ENCODE results near the gene UBR1.
"Not testable (repeated sequence)": the region's sequence is repeated elsewhere in the genome, so short reads cannot be mapped to it uniquely, and the experiment has no call there.

The UBR1 gene

DNA sequence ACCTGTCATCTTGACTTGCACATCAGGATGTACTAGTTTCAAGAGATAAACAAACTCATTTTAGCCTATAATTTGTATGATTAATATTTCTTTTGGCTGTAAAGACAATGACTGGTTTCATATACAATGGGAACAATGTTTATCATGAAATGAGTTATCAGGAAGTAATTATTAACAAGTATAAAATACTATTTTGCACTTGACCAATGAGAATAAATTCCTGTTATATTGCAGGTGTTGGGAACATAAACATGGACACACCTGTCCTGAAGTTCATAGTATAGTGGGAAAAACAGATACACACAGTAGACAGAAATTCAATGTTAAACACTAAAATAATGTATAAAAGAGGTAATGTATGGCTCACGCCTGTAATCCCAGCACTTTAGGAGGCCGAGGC, 56.9 kb downstream of the UBR1 start:
- no peak for DNase-seq

DNA sequence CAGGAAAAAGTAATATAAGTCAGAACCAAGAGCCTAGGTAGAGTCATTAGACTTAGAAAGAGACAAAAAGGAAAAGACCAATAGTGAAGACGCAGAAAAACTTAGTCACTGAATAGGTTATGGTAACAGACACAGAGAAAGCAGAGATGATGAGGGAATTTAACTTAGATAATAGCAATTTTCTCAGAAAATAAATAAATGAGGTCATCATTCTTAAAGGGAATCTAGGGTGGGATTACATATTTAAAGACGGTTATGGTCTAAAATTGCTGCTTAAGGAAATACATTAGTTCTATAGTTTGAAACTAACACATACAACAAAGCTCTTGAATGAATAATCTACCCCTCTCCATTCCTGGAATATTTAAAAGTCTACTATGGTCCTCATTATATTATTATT, 59.4 kb downstream of the UBR1 start:
- DNase-seq: no peak

DNA sequence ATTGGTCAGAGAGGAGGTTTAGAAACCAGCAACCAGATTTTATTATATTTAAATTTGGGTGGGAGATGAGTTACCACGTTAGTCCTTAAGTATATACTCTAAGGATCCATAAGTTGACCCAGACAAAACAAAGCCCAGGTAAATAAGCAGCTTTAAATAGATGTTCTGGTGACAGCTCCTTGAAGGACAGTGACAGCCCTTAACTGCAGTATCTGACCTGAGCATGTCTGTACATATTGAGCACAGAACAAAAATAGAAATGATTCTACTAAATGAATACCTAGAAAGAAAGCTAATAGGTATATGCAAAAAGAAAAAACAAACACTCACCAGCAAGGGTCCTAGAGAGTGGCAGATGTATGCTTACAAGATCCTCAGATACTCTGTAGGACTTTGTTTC, 63.0 kb downstream of the UBR1 start:
- no peak for DNase-seq

DNA sequence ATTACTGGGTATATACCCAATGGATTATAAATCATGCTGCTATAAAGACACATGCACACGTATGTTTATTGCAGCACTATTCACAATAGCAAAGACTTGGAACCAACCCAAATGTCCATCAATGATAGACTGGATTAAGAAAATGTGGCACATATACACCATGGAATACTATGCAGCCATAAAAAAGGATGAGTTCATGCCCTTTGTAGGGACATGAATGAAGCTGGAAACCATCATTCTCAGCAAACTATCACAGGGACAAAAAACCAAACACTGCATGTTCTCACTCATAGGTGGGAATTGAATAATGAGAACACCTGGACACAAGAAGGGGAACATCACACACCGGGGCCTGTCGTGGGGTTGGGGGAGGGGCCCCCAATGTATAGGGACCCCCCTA, 64.8 kb downstream of the UBR1 start:
- DNase-seq: not testable (repeated sequence)

DNA sequence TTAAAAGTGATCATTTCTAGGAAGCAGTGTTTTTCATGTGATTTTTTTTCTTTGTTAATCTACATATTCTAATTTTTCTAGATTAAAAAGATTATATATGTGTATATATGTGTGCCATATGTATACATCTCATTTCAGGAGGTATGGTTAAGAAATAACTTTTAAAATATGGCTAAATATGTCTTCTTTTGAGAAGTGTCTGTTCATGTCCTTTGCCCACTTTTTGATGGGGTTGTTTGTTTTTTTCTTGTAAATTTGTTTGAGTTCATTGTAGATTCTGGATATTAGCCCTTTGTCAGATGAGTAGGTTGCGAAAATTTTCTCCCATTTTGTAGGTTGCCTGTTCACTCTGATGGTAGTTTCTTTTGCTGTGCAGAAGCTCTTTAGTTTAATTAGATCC, 70.6 kb downstream of the UBR1 start:
- DNase-seq: not testable (repeated sequence)

DNA sequence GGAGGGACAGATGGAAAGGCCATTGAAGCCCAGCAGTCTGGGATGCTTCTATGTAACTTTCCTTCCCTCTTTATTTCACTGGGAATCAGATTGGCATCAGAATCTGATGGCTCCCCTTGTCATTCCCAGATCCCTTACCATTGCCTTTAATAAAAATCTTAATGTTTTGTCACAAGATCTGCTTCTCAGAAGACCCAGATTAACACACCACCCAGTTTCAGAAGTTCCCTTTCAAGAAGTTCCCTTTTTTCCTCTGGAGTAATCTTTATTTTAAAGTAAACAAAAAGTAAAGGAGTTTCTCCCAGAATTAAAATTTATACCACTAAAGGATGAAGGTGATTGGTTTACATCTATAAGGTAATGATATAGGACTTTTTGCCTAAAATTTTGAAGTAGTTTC, 76.4 kb downstream of the UBR1 start:
- DNase-seq: no peak

DNA sequence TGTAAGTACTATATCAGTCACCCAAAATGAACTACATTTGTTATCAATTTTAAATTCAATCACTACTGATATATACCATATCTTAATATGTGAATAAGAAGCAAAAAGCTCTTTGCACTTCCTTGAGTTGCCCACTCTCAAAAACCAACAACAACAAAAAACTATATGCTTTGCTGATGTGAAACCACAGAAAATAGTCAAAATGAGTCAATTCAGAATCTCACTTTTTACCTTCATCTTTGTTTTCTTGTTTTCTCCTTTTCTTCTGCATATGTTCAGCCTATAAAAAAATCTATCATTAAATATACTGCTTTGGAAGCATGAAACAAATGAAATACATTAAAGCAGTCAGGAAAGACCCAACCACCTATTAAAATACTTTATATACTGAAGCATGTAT, 80.7 kb downstream of the UBR1 start:
- DNase-seq: no peak

DNA sequence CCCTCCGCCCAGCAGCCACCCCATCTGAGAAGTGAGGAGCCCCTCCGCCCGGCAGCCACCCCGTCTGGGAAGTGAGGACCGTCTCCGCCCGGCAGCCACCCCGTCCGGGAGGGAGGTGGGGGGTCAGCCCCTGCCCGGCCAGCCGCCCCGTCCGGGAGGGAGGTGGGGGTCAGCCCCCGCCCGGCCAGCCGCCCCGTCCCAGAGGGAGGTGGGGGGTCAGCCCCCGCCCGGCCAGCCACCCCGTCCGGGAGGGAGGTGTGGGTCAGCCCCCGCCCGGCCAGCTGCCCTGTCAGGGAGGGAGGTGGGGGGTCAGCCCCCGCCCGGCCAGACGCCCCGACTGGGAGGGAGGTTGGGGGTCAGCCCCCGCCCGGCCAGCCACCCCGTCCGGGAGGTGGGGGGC, 91.2 kb downstream of the UBR1 start:
- DNase-seq: not testable (repeated sequence)

DNA sequence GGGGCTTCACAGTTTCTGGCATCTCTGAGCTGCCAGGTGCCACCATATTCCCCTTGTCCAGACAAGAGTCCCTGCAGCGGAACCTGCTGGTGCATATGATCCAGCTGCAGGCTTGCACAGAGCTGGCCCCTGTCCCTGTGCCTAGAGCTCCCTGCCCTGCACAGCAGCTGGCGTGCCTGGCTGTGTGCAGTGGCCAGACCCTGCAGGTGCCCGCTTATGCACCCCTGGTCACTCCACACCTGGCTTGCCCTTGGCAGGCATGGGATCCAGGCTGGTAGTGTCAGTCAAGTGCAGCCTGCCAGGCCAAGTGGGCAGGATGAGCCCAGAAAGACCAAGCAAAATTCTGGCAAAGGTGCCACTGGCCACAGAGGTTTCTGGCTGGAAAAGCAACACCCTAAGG, 96.6 kb downstream of the UBR1 start:
- no peak for DNase-seq

DNA sequence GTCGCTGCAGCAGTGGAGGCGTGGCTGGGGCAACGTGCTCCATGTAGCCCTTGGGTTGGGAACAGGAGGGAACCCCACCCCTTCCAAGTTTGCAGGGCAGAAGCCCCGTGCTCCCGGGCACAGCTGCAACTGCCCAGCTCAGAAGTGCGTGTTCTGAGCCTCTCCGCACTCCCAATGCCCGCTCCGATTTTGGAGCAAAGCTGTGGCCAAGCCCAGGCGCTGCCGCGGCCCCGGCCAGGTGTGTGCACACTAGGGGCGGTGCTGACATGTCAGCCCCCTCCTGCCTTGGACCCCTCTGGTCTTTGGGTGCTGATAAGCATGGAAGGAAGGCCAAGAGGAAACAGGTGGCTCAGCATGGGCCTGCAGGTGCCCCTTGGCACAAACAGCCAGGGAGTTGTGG, 97.7 kb downstream of the UBR1 start:
- DNase-seq: no peak

DNA sequence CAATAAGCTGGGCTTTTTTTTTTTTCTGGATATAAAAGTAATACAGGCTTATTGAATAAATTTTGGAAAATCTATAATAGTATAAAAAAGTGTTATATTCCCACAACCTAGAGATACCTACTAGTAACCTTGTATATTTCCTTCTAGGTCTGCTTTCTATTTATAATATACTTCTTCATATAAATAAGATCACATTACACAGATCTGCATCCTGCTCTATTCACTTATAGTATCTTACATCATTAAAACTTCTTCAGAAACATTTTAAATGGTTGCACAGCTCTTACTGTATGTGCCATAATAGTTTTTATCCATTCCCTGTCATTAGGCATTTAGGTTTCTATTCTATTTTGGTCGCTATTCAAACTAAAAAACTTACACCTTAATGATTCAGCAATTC, 98.3 kb downstream of the UBR1 start:
- DNase-seq: no peak

DNA sequence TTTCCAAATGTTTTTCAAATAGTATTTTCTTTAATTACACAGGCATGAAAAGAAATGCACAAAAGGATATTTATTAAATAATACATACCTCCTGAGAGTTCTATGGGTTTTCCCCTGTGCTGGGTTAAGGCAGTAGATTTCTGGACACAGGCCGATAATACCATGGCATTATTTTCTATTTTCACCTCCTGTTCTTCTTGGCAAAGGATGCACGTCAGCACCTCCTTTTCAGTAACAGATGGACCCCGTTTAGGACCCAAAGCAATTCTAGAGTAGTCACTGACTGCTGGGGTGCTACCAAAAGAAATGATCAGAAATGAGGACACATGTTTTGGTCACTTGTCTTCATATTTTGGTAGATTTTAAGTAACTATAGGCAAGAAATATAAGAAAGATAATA, 98.8 kb downstream of the UBR1 start:
- DNase-seq: no peak

DNA sequence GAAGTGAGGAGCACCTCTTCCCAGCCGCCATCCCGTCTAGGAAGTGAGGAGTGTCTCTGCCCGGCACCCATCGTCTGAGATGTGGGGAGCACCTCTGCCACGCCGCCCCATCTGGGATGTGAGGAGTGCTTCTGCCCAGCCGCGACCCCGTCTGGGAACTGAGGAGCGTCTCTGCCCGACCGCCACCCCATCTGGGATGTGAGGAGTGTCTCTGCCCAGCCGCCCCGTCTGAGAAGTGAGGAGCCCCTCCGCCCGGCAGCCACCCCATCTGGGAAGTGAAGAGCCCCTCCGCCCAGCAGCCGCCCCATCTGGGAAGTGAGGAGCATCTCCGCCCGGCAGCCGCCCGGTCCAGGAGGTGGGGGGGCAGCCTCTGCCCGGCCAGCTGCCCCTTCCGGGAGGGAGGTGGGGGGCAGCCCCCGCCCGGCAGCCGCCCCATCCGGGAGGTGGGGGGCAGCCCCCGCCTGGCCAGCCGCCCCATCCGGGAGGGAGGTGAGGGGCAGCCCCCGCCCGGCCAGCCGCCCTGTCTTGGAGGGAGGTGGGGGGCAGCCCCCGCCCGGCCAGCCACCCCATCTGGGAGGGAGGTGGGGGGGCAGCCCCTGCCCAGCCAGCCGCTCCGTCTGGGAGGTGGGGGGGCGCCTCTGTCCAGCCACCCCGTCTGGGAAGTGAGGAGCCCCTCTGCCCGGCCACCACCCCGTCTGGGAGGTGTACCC, 100.8 kb downstream of the UBR1 start:
- DNase-seq: not testable (repeated sequence)

DNA sequence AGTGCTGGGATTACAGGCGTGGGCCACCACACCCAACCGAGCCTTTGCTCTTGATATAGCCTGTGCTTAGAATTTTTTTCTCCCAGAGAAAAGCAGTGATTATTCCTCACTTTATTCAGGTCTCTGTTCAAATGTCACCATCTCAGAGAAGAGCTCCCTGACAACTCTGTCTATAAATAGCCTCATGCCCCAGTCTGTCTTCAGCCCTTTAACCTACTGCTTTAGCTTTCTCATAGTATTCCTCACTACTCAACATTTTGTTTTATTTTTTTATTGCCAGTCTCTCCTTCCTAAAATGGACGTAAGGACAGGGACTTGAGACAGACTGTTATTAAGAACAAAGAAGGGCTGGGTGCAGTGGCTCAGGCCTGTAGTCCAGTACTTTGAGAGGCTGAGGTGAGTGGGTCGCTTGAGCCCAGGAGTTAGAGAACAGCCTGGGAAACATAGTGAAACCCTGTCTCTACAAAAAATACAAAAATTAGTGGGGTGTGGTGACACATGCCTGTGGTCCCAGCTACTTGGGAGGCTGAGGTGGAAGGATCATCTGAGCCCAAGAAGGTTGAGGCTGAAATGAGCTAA, 106.5 kb downstream of the UBR1 start:
- DNase-seq: no peak

DNA sequence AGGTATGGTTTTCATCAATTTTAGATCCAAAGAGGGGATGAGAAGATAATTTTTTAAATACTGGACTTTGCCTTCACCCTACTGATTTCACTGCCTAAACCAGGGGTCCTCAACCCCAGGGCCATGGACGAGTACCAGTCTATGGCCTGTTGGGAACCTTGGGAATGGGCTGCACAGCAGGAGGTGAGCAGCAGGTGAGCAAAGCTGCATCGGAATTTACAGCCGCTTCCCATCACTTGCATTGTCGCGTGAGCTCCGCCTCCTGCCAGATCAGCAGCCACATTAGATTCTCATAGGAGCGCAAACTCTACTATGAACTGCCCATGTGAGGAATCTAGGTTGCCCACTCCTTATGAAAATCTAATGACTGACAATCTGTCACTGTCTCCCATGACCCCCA, 109.0 kb downstream of the UBR1 start:
- no peak for DNase-seq

DNA sequence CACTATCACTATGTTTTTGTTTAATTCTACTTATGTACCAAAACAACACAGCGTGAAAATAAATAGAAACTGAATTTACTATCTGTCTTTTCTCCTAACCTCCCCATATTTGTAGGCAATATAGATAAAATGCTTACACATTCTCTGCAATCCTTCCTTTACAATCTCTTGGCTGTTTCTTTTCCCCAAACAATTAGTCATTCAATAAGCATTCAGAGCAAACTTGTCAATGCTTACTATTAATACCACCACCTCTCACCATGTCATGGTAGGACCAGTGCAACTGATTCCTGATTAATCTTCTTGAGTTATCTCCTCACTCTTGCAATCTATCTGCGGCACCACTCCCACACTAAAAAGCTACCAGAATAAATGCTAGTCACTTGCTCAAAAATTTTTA, 111.3 kb downstream of the UBR1 start:
- DNase-seq: no peak

DNA sequence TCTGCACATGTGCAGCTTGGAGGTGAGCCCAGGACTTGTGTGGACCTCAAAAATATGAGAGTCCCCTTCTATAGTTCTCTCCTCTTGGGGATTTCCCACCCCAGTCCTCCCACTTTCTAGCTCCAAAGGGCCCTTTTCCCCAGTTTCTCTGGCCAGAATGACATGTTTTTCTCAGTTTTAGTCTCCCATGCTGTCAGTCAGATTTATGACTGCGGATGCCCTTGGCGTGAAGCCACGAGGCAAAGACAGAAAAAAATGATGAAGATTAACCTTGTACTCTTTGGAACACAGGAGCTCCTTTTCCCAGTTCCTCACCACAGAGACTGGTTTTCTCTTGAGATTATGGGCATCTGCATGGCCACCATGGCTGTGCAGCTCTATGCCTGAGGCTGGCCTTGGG, 113.2 kb downstream of the UBR1 start:
- DNase-seq: no peak

DNA sequence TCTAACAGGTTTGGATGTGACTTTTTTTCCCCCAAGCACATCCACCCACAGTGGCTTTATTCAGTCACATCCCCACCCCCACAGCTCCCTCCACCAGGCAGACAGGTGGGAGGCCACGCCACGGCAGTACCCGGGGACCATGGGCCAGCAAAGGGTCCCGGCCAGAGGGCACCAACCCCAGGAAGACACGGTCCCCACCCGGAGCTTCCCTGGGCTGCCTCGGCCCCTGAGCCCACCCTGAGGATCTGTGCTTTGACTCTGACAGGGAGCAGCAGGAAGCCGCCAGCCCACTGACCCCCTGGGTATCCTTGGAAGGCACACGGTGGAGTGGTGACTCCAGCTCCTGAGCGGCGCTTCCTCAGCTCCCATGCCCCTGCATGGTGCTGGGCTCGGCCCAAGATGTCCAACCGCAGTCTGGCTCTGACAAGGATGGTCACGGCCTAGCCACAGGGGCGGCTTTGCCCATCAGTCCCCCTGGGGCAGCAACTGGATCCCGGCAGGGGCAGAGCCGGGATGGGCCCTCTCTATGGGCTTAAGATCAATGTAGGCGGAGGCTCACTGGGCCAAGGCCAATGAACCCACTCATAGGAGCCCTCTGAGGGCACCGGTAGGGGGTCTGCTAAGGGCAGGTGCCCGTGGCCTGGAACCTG, 119.0 kb downstream of the UBR1 start:
- DNase-seq: no peak

DNA sequence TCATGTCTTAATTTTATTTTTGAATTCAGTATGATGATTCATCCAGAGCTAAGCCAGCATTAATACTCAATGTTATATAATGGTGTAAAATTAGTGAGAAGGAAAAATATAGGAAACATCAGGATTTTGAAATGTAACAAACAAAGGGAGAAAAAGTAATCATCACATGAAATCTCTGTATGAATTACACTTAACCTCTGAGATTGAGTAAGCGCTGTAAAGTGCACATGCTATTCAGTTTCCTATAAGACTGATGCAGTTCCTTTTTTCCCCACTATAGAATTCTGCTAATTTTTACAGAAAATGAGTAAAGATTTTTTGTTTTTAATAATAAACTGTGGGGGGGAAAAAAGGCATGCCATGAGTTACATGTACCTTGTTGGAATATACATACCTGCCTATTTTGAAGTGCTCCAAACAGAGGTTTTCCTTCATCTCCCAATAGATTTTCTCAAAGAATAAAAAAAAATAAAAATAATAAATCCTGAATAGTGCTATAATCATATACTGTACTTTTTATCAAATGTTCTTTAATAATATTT, 121.3 kb downstream of the UBR1 start:
- DNase-seq: no peak

DNA sequence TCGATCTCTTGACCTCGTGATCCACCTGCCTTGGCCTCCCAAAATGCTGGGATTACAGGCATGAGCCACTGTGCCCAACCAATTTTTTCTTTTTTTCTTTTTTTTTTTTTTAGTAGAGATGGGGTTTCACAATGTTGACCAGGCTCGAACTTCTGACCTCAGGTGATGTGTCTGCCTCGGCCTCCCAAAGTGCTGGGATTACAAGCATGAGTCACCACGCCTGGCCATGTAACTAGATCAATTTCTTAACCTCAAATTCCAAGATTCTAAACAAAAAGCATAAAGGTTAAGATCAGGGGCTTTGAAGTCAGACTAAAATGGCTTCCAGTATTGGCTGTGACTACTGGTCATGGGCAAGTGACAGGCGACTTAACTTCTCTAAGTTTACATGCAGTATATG, 126.7 kb downstream of the UBR1 start:
- not testable (repeated sequence) for DNase-seq

DNA sequence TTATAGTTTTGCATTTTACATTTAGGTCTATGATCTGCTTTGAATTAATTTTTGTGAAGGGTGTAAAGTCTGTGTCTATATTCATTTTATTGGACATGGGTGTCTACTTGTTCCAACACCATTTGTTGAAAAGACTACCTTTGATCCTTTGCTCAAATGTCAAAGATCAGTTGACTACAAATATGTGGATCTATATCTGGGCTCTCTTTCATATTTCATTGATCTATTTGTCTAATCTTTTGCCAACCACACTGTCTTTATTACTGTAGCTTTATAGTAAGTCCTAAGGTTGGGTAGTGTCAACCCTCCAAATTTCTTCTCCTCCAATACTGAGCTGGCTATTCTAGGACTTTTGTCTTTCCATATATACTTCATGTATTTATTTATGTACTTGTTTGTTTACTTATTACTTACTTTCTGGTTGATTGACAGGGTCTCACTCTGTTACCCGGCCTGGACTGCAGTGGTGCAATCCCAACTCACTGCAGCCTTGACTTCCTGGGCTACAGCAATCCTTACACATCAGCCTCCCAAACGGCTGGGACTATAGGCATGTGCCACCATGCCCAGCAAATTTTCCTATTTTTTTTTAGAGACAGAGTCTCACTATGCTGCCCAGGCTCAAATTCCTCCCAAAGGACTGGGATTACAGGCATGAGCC, 131.5 kb downstream of the UBR1 start:
- DNase-seq: no peak

DNA sequence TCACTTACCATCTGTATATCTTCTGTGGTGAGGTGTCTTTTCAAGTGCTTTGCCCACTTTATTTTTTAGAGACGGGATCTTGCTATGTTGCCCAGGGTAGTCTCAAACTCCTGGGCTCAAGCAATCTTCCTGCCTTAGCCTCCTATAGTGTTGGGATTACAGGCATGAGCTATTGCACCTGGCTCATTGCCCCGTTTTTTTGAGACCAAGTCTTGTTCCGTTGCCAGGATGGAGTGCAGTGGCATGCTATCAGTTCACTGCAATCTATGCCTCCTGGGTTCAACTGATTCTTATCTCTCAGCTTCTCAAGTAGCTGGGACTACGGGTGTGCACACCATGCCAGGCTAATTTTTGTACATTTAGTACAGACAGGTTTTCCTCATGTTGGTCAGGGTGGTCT, 132.7 kb downstream of the UBR1 start:
- DNase-seq: no peak

DNA sequence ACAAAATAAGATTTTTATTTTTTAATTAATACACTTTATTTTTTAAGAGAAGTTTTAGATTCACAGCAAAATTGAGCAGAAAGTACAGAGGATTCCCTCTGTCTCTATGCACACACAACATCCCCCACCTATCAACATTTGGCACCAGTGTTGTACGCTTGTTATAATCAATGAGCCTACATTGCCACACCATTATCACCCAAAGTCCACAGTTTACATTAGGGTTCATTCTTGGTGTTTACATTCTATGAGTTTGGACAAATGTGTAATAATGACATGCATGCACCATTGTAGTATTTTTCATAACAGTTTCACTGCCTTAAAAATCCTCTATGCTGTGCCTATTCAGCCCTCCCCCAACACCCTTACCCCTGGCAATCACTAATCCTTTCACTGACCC, 134.0 kb downstream of the UBR1 start:
- DNase-seq: no peak

DNA sequence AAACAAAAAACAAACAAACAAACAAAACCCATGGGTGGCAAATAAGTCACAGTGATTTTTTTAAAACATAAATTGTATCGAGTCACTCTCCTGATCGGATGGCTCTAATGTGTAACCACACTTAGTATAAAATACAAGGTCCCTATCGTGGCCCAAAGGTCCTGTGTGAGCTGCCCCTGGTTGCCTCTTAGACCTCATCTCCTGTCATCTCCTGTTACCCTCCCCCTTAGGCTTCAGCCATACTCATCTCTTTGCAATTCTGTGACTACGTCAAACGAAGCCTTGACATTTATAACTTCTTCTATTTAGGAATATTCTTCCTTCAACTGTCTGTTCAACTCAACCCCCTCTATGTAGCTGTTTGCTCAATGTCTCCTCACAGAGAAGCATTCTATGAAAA, 141.4 kb downstream of the UBR1 start:
- no peak for DNase-seq

All from NCI-H510A treated with DMSO at 0.1 percent for 48 hours (cell line).